ENCODE results near the gene TTLL11.

DNA sequence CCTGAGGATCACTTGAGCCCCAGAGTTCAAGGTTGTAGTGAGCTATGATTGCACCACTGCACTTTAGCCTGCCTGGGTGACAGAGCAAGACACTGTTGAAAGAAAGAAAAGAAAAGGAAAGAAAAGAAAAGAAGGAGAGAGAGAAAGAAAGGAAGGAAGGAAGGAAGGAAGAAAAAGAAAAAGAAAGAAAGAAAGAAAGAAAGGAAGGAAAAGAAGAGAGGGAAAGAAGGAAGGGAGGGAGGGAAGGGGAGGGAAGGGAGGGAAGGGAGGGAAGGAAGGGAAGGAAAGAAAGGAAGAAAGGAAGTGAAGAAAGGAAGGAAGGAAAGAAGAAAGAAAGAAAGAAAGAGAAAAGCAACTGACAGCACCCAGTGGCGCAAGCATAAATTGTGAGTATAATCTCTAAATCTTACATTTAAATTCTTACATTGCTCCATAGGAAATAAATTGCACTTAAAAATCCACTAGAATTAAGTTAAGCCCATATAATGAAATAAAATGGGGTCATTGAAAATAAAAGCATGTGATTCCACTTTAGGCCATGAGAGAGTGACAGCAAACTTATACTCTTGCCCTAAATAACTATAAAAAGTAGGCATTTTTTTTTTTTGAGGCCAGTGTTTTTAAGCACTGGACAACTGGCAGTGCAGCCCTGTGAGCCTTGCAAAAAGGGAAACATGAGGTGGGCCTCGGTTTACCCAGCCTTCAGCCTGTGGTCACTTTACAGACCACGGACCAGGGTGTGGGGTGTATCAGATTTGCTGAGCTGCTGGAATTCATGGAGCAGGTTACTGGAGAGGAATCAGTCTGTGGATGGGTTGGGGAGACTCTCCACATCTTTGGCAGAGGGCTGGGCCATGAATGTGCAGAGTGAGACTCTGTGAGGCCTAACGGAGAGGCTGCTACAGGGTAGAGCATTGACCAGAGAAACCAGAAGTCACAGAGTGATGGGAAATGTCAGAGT is 175.5 kb downstream of the TTLL11 start:
- TF ChIP-seq NFIC (IDR thresholded peaks at IDR 0.05; ENCODE audit: borderline replicate concordance) = no peak
- TF ChIP-seq FOSL2 (IDR thresholded peaks at IDR 0.05; ENCODE audit: borderline replicate concordance, low read depth) = no peak

Data from SK-N-SH (cell line).